Limb (tissue), 2 donors: ENCODE results near the gene MEI1.
A peak's percentile ranks its signal among the peaks of the same experiment; 100 is the strongest.
"Not testable (repeated sequence)": the region's sequence is repeated elsewhere in the genome, so short reads cannot be mapped to it uniquely, and the experiment has no call there.

ENCODE experiments used
- DNase-seq, 2 donors: peaks; one replicate each; pipeline ENCODE4 v3.0.0-alpha.2; 2016; ENCODE audit errors: extremely low spot score in 2 of 2

Gene MEI1, protein sequence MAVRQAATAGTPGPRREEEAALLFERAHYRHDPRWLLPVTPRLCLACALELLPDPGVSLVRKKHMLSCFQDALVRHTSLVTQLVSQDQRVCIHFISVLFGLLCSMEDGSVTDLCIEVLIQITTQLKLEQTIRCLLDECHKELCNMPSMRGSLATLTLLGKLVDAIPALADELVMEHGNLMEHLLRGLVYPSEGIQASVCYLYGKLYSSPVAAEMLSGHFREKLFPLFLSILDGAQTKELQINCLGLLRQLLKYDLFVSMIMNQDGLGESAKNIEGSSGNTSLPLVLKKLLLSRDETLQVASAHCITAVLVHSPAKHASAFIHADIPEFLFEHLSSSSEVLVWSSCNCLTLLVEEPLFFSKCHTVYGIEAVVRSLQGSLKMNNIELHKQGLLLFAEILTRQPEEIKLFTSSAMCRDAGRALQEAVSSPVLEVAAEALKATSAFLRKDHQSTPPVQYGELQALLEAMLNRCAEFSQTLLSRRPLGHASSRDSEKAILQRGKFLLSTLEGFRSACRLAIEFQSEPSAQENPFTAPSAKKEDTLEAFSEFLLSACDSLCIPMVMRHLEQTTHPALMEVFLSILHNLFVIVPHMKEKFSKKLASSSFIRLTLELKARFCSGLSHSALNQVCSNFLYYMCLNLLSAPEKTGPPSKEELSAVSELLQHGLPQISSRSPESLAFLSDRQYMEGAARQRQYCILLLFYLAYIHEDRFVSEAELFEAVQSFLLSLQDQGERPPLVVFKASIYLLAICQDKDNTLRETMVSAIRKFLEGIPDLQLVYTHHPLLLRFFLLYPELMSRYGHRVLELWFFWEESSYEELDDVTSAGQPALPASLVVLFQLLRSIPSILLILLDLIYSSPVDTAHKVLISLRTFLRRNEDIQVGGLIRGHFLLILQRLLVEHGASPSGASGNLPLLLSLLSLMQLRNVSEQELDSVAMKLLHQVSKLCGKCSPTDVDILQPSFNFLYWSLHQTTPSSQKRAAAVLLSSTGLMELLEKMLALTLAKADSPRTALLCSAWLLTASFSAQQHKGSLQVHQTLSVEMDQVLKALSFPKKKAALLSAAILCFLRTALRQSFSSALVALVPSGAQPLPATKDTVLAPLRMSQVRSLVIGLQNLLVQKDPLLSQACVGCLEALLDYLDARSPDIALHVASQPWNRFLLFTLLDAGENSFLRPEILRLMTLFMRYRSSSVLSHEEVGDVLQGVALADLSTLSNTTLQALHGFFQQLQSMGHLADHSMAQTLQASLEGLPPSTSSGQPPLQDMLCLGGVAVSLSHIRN

DNA sequence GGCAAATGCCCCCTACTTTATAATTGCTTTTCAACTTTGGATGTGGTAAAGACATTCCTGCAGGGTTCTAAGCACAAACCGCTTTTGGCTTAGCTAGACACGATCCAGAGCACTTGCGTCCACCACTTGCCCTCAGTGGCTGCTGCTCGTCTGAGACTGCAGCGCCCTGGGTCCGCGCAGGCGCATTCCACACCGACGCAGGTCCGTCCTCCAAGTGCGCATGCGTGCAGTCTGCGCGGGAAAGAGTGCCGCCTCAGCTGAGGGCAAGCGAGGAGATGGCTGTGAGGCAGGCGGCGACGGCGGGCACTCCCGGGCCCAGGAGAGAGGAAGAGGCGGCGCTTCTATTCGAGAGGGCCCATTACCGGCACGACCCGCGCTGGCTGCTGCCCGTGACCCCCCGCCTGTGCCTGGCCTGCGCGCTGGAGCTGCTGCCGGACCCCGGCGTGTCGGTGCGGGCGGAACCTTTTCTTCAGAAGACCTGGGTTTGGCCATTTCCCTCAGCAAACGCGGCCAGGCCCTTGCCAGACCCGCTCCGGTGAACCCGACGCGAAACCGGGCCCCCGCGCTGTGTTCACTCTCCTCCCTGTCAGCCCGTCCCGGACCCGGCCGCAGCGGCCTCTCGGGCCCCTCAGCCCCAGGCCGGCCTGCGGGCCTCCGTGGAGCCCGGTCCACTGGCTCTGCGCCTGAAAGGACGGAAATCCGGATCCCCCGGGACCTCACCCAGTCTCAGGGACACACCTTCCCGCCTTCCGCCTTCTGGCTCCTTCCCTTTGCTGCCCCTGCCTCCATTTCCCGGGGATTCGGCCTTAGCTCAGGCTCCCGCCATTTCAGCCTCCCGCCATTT is at the start of gene MEI1:
Gene MEI1, plus strand, starts transcription at position 240 of the 844 bp plus-strand sequence. Its CDS starts 36 bp downstream, at position 276.
- peak; percentile 84 to 88 for DNase-seq

- DNase-seq, result no peak
Observed at GRCh38 chr22:41650229-41650628, 49.1 kb upstream of the MEI1 start.

GRCh38 chr22:41650821-41651220 is 48.5 kb upstream of the MEI1 start:
- no peak for DNase-seq

DNA sequence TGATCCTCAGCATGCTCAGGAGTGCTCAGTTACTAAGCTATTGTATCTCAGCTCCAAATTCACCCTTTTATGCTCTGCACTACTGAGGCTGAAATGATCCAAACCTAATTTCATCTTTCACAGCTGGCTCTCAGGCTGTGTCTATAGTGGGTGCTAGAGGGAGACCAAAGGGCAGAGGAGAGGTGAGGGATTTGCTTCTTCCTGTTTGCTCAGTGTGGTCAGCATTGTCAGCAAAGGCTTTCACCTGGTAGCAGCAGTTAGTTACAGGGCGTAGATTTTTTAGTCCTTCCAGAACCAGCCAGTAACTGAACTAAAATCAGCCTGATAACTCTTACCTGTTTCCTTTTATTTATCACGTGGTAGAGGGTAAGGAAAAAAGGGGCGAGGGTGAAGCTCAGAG is 45.0 kb upstream of the MEI1 start:
- no peak for DNase-seq

DNA sequence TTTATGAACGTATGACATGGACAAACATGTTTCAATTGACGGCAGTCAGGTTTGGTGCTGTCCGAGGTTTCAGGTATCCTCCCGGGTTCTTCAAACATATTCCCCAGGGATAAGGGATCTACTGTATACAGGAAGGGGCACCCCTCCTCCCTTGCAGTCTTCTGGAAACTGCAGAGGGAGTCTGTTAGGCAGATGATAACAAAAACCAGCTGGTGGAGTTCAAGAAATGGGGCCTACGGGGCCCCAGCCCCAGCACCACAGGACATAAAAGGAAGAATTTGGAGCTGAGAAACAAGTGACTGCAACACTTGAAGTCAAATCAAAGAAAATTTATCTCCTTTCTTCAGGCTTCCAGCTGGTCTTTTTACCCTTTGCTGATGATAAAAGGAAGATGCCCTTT is 42.7 kb upstream of the MEI1 start:
- DNase-seq, result no peak

- DNase-seq, result no peak
Observed at GRCh38 chr22:41657709-41658108, 41.6 kb upstream of the MEI1 start.

DNA sequence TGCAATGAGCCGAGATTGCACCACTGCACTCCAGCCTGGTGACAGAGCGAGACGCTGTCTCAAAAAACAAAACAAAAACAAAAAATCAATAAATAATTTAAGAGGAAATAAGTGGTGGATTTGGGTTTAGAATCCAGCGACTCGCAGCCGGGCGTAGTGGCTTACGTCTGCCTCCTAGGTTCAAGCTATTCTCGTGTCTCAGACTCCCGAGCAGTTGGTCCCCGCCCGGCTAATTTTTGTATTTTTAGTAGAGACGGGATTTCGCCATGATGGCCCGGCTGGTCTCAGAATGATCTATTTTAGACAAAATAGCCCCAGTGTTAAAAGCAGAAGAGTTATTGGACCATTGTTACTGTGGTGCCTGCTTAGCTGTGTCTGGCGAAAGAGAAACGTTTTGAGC is 40.4 kb upstream of the MEI1 start:
- DNase-seq, result no peak

GRCh38 chr22:41659941-41660340 is 39.4 kb upstream of the MEI1 start:
- no peak for DNase-seq

- DNase-seq, result no peak
Observed at GRCh38 chr22:41660416-41660815, 38.9 kb upstream of the MEI1 start.

DNA sequence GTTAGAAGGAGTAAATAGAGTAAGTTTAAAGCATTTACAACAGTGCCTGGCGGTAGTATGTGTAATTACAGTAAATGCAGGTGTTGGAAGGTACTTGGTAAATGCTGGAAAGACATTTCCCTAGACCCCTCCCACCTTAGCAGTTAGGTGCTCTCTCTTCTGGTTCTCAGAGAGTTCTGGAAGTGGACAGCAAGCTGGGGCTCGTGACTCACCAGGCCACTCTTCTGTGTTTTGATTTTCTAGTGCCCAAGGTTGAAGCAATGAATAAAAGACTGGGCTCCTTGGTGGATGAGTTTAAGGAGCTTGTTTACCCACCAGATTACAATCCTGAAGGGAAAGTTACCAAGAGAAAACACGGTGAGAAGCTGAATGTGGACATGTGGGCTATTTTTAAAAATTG is 38.2 kb upstream of the MEI1 start:
- no peak for DNase-seq

DNA sequence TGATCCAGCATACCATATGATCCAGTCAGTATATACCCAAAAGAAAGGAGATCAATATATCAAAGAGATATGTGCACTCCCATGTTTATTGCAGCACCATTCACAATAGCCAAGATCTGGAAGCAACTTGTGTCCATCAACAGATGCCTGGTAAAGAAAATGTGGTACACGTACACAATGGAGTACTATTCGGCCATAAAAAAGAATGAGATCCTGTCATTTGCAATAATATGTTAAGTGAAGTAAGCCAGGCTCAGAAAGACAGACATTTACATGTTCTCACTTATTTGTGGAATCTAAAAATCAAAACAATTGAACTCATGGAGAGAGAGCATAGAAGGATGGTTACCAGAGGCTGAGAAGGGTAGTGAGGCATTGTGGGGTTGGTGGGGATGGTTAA is 37.6 kb upstream of the MEI1 start:
- DNase-seq, result no peak

DNA sequence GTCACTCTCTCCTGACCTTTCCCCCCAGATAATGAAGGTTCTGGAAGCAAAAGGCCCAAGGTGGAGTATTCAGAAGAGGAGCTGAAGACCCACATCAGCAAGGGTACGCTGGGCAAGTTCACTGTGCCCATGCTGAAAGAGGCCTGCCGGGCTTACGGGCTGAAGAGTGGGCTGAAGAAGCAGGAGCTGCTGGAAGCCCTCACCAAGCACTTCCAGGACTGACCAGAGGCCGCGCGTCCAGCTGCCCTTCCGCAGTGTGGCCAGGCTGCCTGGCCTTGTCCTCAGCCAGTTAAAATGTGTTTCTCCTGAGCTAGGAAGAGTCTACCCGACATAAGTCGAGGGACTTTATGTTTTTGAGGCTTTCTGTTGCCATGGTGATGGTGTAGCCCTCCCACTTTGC is 35.7 kb upstream of the MEI1 start:
- DNase-seq, result not testable (repeated sequence)

GRCh38 chr22:41664490-41664889 is 34.8 kb upstream of the MEI1 start:
- no peak for DNase-seq

GRCh38 chr22:41664951-41665350 is 34.4 kb upstream of the MEI1 start:
- DNase-seq, result no peak

DNA sequence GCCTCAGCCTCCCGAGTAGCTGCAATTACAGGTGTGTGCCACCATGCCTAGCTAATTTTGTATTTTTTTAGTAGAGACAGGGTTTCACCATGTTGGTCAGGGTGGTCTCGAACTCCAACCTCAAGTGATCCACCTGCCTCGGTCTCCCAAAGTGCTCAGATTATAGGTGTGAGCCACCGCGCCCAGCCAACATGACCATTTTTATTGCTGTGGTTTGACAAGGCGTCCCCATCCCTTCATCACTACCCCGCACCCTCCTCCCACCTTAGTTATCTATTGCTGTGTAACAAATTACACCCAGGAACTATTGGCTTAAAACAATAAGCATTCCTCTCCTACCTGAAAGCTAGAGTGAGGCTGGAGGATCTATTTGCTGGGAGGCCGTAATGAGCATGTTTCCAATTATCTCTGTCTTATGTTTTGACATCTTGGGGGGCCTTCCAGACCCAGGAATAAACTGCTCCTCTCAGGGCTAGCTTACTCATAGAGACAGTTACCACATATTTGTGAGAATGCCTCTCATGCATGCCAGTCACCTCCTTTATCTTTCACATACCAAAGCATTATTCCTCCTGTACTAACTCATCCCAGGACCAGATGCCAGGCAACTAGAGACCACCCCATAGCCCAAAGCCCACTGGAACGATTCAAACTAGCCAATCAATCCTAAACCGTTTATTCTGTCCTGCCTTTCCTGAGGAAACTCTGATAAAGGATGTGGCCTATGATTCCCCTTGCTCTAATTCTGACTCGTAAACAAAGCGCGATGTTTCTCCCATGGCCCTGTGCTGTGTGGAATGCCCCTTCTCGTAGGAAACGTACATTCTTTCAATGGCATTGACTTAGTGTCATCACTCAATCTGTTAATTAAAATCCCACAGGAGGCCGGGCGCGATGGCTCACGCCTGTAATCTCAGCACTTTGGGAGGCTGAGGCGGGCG is 30.1 kb upstream of the MEI1 start:
- DNase-seq, result no peak

- not testable (repeated sequence) for DNase-seq
Observed at GRCh38 chr22:41672096-41672495, 27.2 kb upstream of the MEI1 start.

DNA sequence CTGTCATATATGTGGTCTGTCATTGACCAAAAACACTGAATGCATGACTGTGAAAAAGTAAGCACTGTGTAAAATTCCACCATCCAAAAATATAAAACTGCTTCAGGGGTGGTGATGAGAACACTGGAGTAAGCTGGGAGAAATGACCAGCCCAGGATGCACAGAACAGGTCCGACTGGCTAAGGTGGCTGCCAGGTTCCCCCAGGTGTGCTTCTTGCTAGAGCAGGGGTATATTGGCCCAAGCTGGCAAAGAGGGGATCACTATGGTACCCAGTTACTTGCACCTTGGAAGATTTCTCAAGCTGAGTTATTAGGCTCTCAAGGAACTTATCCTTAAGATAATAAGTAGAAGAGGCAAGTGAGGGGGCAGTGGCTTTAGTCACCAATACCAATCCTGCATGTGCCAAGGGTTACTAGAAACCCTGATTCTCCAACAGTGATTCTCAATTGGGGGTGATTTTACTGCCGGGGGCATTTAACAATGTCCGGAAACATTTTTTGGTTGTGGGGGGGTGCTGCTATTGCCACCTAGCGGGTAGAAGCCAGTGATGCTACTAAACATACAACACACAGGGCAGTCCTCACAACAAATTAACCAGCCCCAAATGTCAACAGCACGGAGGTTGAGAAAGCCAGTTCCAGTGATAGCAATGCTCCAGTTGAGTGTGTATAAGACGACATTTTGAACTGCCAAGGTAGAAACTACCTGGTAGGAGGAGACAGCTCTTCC is 26.4 kb upstream of the MEI1 start:
- DNase-seq, result no peak

DNA sequence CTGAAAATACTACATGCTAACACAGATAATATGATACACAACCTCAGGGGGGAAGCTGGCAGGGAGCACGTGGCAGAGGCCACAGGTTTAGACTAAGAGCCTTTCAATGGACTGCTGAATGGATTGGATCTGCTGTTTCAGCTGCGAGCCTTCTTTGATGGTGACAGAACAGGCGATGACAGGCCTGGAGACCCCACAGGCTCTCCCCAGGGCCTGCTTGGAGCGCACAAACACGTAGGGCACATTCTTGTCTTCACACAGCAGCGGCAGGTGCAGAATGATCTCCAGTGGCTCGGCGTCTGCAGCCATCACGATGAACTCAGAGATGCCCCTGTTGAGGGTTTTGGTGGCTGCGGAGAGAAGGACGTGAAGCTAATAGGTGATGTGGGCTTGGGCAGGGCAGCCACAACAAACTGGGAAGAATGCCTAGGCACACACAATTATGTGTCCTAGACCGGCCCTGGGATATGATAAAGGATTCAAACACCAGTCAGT is 24.4 kb upstream of the MEI1 start:
- no peak for DNase-seq

DNA sequence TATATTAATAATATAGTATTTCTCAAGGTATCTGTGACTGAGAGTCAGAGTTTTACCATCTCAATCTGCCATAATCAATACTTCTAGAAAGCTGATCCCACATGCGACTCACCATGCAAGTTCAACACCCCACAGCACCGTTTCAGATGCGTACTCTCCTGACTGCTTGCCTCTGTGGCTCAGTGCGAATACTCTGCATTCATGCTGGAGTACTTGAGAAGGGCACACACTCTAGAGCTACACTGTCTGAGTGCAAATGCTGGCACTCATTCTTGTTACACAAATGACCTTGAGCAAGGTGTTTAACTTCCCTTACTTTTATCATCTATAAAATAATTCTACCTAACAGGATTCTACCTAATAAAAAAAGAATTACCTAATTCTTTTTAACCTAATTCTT is 23.2 kb upstream of the MEI1 start:
- no peak for DNase-seq
